NOMO-1 treated with DMSO at 0.1 percent for 48 hours (cell line): Measurements from ENCODE around the gene CTDP1.
A peak's percentile ranks its signal among the peaks of the same experiment; 100 is the strongest.

Experiments
- DNase-seq: peaks from one replicate; lab custom pipeline; 2025; ENCODE audit not compliant: unreplicated experiment; lab: John Stamatoyannopoulos, UW

The CTDP1 gene

GRCh38 chr18:79679552-79680099 is at the start of gene CTDP1:
Gene CTDP1 (plus strand): TSS chr18:79679803. CDS start chr18:79679948, 145 bp downstream.
- DNase-seq = peak; percentile 88

GRCh38 chr18:79630281-79631095 is 49.1 kb upstream of the CTDP1 start:
- no peak for DNase-seq

- no peak for DNase-seq
Measured at GRCh38 chr18:79631096-79631507, 48.5 kb upstream of the CTDP1 start.

- DNase-seq = no peak
Measured at GRCh38 chr18:79631761-79632446, 47.7 kb upstream of the CTDP1 start.

GRCh38 chr18:79632765-79633164 is 46.8 kb upstream of the CTDP1 start:
- DNase-seq = no peak

- no peak for DNase-seq
Measured at GRCh38 chr18:79634186-79634585, 45.4 kb upstream of the CTDP1 start.

- DNase-seq = no peak
Measured at GRCh38 chr18:79634593-79635426, 44.8 kb upstream of the CTDP1 start.

- no peak for DNase-seq
Measured at GRCh38 chr18:79635427-79635726, 44.2 kb upstream of the CTDP1 start.

- DNase-seq = no peak
Measured at GRCh38 chr18:79637181-79637920, 42.3 kb upstream of the CTDP1 start.

- DNase-seq = no peak
Measured at GRCh38 chr18:79637921-79638909, 41.4 kb upstream of the CTDP1 start.

- DNase-seq = peak; percentile 12
Measured at GRCh38 chr18:79639072-79639829, 40.4 kb upstream of the CTDP1 start.

- no peak for DNase-seq
Measured at GRCh38 chr18:79640064-79640672, 39.4 kb upstream of the CTDP1 start.

GRCh38 chr18:79640875-79641274 is 38.7 kb upstream of the CTDP1 start:
- DNase-seq = no peak

GRCh38 chr18:79641722-79642497 is 37.7 kb upstream of the CTDP1 start:
- no peak for DNase-seq

- peak; percentile 79 for DNase-seq
Measured at GRCh38 chr18:79642626-79643025, 37.0 kb upstream of the CTDP1 start.

- DNase-seq = peak; percentile 65
Measured at GRCh38 chr18:79643054-79643984, 36.3 kb upstream of the CTDP1 start.
